Esophagus squamous epithelium (tissue), 4 donors: ENCODE data around the gene GCNT2.

Experiments
- CTCF ChIP-seq, 6 experiments: fragments of 450-650 bp in 4 of 6; fragments of 200-600 bp in 2 of 6; sonication (generic) in 2 of 6; IDR thresholded peaks; one replicate each; pipeline ENCODE4 v1.5.1; 2016 to 2019; ENCODE audit warnings: antibody characterized with exemption in 6 of 6, mild to moderate bottlenecking in 4 of 6, moderate library complexity in 4 of 6
- POLR2A ChIP-seq, 4 donors: fragments of 450-650 bp; IDR thresholded peaks; one replicate each; pipeline ENCODE4 v1.6.1; 2017; ENCODE audit warnings: antibody characterized with exemption in 4 of 4, mild to moderate bottlenecking in 4 of 4, moderate library complexity in 3 of 4

GRCh38 chr6:10576226-10576625 is 55.1 kb downstream of the GCNT2 start:
- no peak for TF ChIP-seq CTCF (IDR thresholded peaks at IDR 0.05)
- TF ChIP-seq POLR2A (IDR thresholded peaks at IDR 0.05): no peak
